OCI-LY3 (cell line): ENCODE data around the gene EYS.
"Not testable (repeated sequence)": the region's sequence is repeated elsewhere in the genome, so short reads cannot be mapped to it uniquely, and the experiment has no call there.

Experiments used
- H2AFZ ChIP-seq: fragments of 200-600, 300-600 bp; shearing (Covaris generic); 2 replicates; pipeline ENCODE4 v1.6.0; 2014; ENCODE audit warnings: antibody characterized with exemption, low read depth, low read length
- H3K27ac ChIP-seq: fragments of 200-600, 300-600 bp; sonication (generic); 2 replicates; pipeline ENCODE4 v1.5.1; 2014; ENCODE audit warnings: mild to moderate bottlenecking, low read length, moderate library complexity, mixed read lengths
- H3K27me3 ChIP-seq: fragments of 200-600, 300-600 bp; sonication (generic); 2 replicates; pipeline ENCODE4 v1.6.1; 2014; ENCODE audit warnings: low read depth, low read length, mixed read lengths
- H3K36me3 ChIP-seq: fragments of 200-600, 300-600 bp; sonication (generic); replicated peaks from 2 replicates; pipeline ENCODE3; 2014; ENCODE audit warnings: low read depth, low read length, mixed read lengths
- H3K4me1 ChIP-seq: fragments of 300-600, 200-600 bp; sonication (generic); 2 replicates; pipeline ENCODE4 v1.6.1; 2014; ENCODE audit warnings: low read length, mixed read lengths
- H3K4me2 ChIP-seq: fragments of 200-600, 300-600 bp; sonication (generic); 2 replicates; pipeline ENCODE4 v1.6.1; 2014; ENCODE audit warnings: low read length, mixed read lengths
- H3K4me3 ChIP-seq: fragments of 300-600, 200-600 bp; sonication (generic); 2 replicates; pipeline ENCODE4 v1.5.1; 2014; ENCODE audit warnings: antibody characterized with exemption, mild to moderate bottlenecking, low read length, moderate library complexity
- H3K79me2 ChIP-seq: fragments of 300-600, 200-600 bp; shearing (Covaris generic); 2 replicates; pipeline ENCODE4 v1.6.1; 2014; ENCODE audit warnings: mild to moderate bottlenecking, low read length, mixed read lengths
- H3K9ac ChIP-seq: fragments of 300-600, 200-600 bp; shearing (Covaris generic); 2 replicates; pipeline ENCODE4 v1.6.0; 2014; ENCODE audit warnings: mild to moderate bottlenecking, low read length, moderate library complexity
- H3K9me3 ChIP-seq: fragments of 200-600, 300-600 bp; shearing (Covaris generic); 2 replicates; pipeline ENCODE4 v1.6.1; 2014; ENCODE audit warnings: low read length, mixed read lengths; ENCODE audit not compliant: insufficient read depth
- H4K20me1 ChIP-seq: fragments of 200-600, 300-600 bp; sonication (generic); 2 replicates; pipeline ENCODE4 v1.6.1; 2016; ENCODE audit warnings: low read length, mixed read lengths; ENCODE audit not compliant: insufficient read depth
- CTCF ChIP-seq: fragments of 200-600, 300-600 bp; sonication (generic); IDR thresholded peaks from 2 replicates; pipeline ENCODE4 v1.5.1; 2014; ENCODE audit warnings: antibody characterized with exemption, low read length, low read depth
- EZH2phosphoT487 ChIP-seq: fragments of 200-600 bp; shearing (Covaris generic); IDR thresholded peaks from 2 replicates; pipeline ENCODE4 v1.6.1; 2018; ENCODE audit warnings: antibody characterized with exemption, mixed run types, low read depth

The EYS gene

GRCh38 chr6:63888416-63888815, 1818.6 kb downstream of the EYS start:
- TF ChIP-seq CTCF (no peak), EZH2phosphoT487 (no peak)
- no peaks in the 10 kb centered on the region for H3K9me3 ChIP-seq
- no peaks in the 10 kb centered on the region for H3K79me2 ChIP-seq
- H3K4me3 ChIP-seq, result no peak overlapping the region
- H4K20me1 ChIP-seq, result no peaks in the 10 kb centered on the region
- H3K4me2 ChIP-seq, result no peak overlapping the region
- no peak overlapping the region for H2AFZ ChIP-seq
- no peak overlapping the region for H3K9ac ChIP-seq
- no peak overlapping the region for H3K27ac ChIP-seq
- H3K27me3 ChIP-seq, result no peaks in the 10 kb centered on the region
- H3K4me1 ChIP-seq, result peaks cover 16% of the 10 kb centered on the region
- no peaks in the 10 kb centered on the region for H3K36me3 ChIP-seq

DNA sequence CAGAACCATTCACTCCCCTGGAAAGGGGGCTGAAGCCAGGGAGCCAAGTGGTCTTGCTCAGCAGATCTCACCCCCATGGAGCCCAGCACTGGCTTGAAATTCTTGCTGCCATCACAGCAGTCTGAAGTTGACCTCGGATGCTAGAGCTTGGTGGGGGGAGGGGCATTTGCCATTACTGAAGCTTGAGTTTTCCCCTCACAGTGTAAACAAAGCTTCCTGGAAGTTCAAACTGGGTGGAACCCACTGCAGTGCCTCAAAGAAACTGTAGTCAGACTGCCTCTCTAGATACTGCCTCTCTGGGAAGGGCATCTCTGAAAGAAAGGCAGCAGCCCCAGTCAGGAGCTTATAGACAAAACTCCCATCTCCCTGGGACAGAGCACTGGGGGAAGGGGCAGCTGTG, 1819.2 kb downstream of the EYS start:
- H3K27me3 ChIP-seq, H3K9me3 ChIP-seq, H2AFZ ChIP-seq, H3K9ac ChIP-seq, H3K36me3 ChIP-seq, H3K4me2 ChIP-seq, H3K4me3 ChIP-seq, H3K27ac ChIP-seq, H4K20me1 ChIP-seq, H3K79me2 ChIP-seq: not testable (repeated sequence)
- H3K4me1 ChIP-seq, result peaks cover 16% of the 10 kb centered on the region

DNA sequence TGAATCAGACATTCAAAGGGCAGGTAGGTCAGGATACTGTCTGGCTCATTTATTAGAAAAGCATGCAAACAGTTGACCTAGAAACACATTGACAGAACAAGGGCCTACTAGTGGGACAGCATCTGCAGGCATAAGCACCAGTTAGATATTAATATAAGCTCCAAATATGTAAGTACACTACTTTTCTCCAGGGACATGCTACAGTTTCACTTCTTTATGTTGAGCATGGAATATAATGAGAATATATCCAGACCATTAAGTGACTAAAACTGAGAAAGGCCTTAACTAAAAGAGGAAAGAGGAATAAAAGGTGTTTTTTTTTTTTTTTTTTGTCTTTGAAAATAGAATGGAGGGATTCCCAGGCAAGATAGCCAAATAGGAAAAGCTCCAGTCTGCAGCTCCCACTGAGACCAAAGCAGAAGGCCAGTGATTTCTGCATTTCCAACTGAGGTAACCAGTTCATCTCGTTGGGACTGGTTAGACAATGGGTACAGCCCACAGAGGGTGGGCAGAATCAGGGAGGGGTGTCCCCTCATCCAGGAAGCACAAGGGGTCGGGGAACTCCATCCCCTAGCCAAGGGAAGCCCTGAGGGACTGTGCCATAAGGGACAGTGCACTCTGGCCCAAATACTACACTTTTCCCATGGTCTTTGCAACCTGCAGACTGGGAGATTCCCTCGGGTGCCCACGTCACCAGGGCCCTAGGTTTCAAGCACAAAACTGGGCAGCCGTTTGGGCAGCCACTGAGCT, 1819.8 kb downstream of the EYS start:
- H3K79me2 ChIP-seq, result no peaks in the 10 kb centered on the region
- H2AFZ ChIP-seq, result no peak overlapping the region
- H3K4me1 ChIP-seq, result peaks cover 16% of the 10 kb centered on the region
- H3K9ac ChIP-seq, result no peak overlapping the region
- H3K9me3 ChIP-seq, result no peaks in the 10 kb centered on the region
- H3K27ac ChIP-seq, result no peak overlapping the region
- peak overlapping the region; percentile 16 for H3K4me2 ChIP-seq
- H3K27me3 ChIP-seq, result no peaks in the 10 kb centered on the region
- H4K20me1 ChIP-seq, result no peaks in the 10 kb centered on the region
- TF ChIP-seq CTCF, result no peak
- TF ChIP-seq EZH2phosphoT487, result no peak
- no peak overlapping the region for H3K4me3 ChIP-seq
- no peaks in the 10 kb centered on the region for H3K36me3 ChIP-seq

DNA sequence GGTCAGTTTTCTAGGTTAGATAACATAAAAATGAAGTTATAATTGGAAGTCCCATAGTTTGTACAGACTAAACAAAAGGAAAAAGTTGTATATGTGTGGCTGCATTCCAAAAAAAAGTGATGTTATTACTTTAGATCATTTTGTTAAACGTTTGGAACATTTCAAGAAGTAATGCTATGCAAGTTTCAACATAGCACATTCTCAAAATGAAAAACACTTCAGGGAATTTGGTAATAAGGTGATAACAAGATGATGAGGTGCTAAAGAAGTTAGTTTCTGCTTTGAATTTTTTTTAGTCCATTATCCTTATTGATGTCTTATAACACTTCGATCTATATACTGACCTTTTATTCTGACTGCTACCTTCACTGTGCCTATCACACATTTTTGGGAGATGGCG, 1820.7 kb downstream of the EYS start:
- Histone ChIP-seq H3K79me2 (no peaks in the 10 kb centered on the region), H3K27ac (no peak overlapping the region), H2AFZ (no peak overlapping the region), H4K20me1 (no peaks in the 10 kb centered on the region), H3K9me3 (no peaks in the 10 kb centered on the region), H3K4me1 (peaks cover 16% of the 10 kb centered on the region), H3K4me3 (no peak overlapping the region), H3K27me3 (no peaks in the 10 kb centered on the region), H3K36me3 (no peaks in the 10 kb centered on the region), H3K9ac (no peak overlapping the region), H3K4me2 (peak overlapping the region; percentile 16; the same call in 1 of the 2 replicates)
- TF ChIP-seq EZH2phosphoT487, result no peak
- TF ChIP-seq CTCF, result no peak
